SK-N-SH (cell line): Measurements from ENCODE around the gene MAP2K7. TPM values are rescaled to one million over a fixed set of nuclear protein-coding genes. Genes with fewer than 3 reads are reported as not detected.

ENCODE experiments used
- CTCF ChIA-PET: fragments of 300-600, 350-600 bp; formaldehyde crosslinking; extraction: SDS; loops from one replicate; lab custom pipeline; 2021; lab: Yijun Ruan, JAX
- POLR2A ChIA-PET: fragments of 350-600 bp; sonication (Branson Sonifier 250); formaldehyde crosslinking; extraction: SDS; loops from one replicate; lab custom pipeline; 2020; ENCODE audit warnings: antibody characterized with exemption, inconsistent platforms; lab: Yijun Ruan, JAX
- DNase-seq: peaks from one replicate; pipeline ENCODE4 v3.0.0; 2012
- H2AFZ ChIP-seq: fragments of 200-600 bp; sonication (generic); 2 replicates; pipeline ENCODE4 v1.8.1; 2016; ENCODE audit warnings: antibody characterized with exemption, mild to moderate bottlenecking, low read depth
- H3F3A ChIP-seq: fragments of 200-600 bp; sonication (generic); replicated peaks from 2 replicates; pipeline ENCODE3; 2016; ENCODE audit warnings: antibody characterized with exemption, mild to moderate bottlenecking; ENCODE audit not compliant: insufficient read depth
- H3K27ac ChIP-seq, 2 experiments: fragments of 200-500 bp in 1 of 2; fragments of 200-600 bp in 1 of 2; sonication (Bioruptor generic) in 1 of 2; sonication (generic), shearing (Covaris generic) in 1 of 2; 2 replicates each; pipeline versions ENCODE4 v1.5.1 to v1.6.1; 2014 to 2016; ENCODE audit warnings: low read depth in 2 of 2, inconsistent platforms in 1 of 2, low read length in 1 of 2, mild to moderate bottlenecking in 1 of 2, mixed read lengths in 1 of 2
- H3K27me3 ChIP-seq: fragments of 200-600 bp; sonication (generic), shearing (Covaris generic); 2 replicates; pipeline ENCODE4 v1.6.1; 2016; ENCODE audit warnings: mixed run types; ENCODE audit not compliant: insufficient read depth
- H3K36me3 ChIP-seq, 2 experiments: fragments of 200-500 bp in 1 of 2; fragments of 200-600 bp in 1 of 2; sonication (Bioruptor generic) in 1 of 2; sonication (generic) in 1 of 2; replicated peaks in 1 of 2; 2 replicates each; pipeline versions ENCODE3 to v1.5.1; 2014 to 2016; ENCODE audit warnings: low read length in 1 of 2, mild to moderate bottlenecking in 1 of 2; ENCODE audit not compliant: insufficient read depth in 2 of 2, control insufficient read depth in 1 of 2
- H3K4me1 ChIP-seq, 2 experiments: fragments of 200-500 bp in 1 of 2; fragments of 200-600 bp in 1 of 2; sonication (Bioruptor generic) in 1 of 2; sonication (generic), shearing (Covaris generic) in 1 of 2; 2 replicates each; pipeline versions ENCODE4 v1.5.1 to v1.6.1; 2014 to 2016; ENCODE audit warnings: low read depth in 1 of 2, low read length in 1 of 2, mixed run types in 1 of 2; ENCODE audit not compliant: insufficient read depth in 2 of 2, control insufficient read depth in 1 of 2
- H3K4me2 ChIP-seq: fragments of 200-600 bp; sonication (generic), shearing (Covaris generic); 2 replicates; pipeline ENCODE4 v1.6.1; 2017; ENCODE audit warnings: mixed run types
- H3K4me3 ChIP-seq, 2 experiments: fragments of 200-500 bp in 1 of 2; fragments of 200-600 bp in 1 of 2; sonication (Bioruptor generic) in 1 of 2; sonication (generic), shearing (Covaris generic) in 1 of 2; 2 replicates each; pipeline versions ENCODE4 v1.5.1 to v1.8.1; 2014 to 2016; ENCODE audit warnings: low read depth in 2 of 2, inconsistent platforms in 1 of 2, low read length in 1 of 2, mild to moderate bottlenecking in 1 of 2, mixed read lengths in 1 of 2, moderate library complexity in 1 of 2
- H3K79me2 ChIP-seq: fragments of 200-600 bp; sonication (generic); 2 replicates; pipeline ENCODE4 v1.8.1; 2017; ENCODE audit warnings: mild to moderate bottlenecking; ENCODE audit not compliant: insufficient read depth
- H3K9ac ChIP-seq: fragments of 200-600 bp; sonication (generic); 2 replicates; pipeline ENCODE4 v1.6.1; 2017; ENCODE audit warnings: mixed run types
- H3K9me2 ChIP-seq: fragments of 200-600 bp; sonication (generic); 2 replicates; pipeline ENCODE4 v1.6.1; 2017; ENCODE audit warnings: mixed run types
- H3K9me3 ChIP-seq: fragments of 200-600 bp; sonication (generic); 2 replicates; pipeline ENCODE4 v1.6.1; 2017; ENCODE audit warnings: mixed run types, mild to moderate bottlenecking, moderate library complexity
- H4K20me1 ChIP-seq: fragments of 200-600 bp; sonication (generic); 2 replicates; pipeline ENCODE4 v1.6.1; 2017; ENCODE audit warnings: mild to moderate bottlenecking, mixed run types; ENCODE audit not compliant: insufficient read depth
- CHD2 ChIP-seq: fragments of 150-350 bp; IDR thresholded peaks from 2 replicates; pipeline ENCODE4 v1.6.1; 2018; ENCODE audit warnings: low read length; ENCODE audit not compliant: partially characterized antibody
- CTCF ChIP-seq: fragments of 200-600 bp; sonication (generic); IDR thresholded peaks from 2 replicates; pipeline ENCODE4 v1.6.1; 2017; ENCODE audit warnings: antibody characterized with exemption, mild to moderate bottlenecking, moderate library complexity
- EP300 ChIP-seq, 2 experiments: IDR thresholded peaks; 2 replicates each; pipeline versions ENCODE4 v1.4.0 to v1.6.1; 2012; ENCODE audit warnings: borderline replicate concordance in 1 of 2, low read depth in 1 of 2, low read length in 1 of 2
- EZH2phosphoT487 ChIP-seq: fragments of 200-600 bp; sonication (generic); IDR thresholded peaks from 2 replicates; pipeline ENCODE4 v1.6.1; 2017; ENCODE audit warnings: low read depth, mixed run types, mild to moderate bottlenecking, antibody characterized with exemption, moderate library complexity, borderline replicate concordance
- FOXJ3 ChIP-seq: sonication (generic); formaldehyde crosslinking; IDR thresholded peaks from 2 replicates; pipeline ENCODE4 v1.5.1; 2020; ENCODE audit warnings: mild to moderate bottlenecking, missing genetic modification reagents
- GATA2 ChIP-seq: sonication (generic); formaldehyde crosslinking; IDR thresholded peaks from 2 replicates; pipeline ENCODE4 v1.5.0; 2020; ENCODE audit warnings: mild to moderate bottlenecking, missing genetic modification reagents
- MAX ChIP-seq: IDR thresholded peaks from 2 replicates; pipeline ENCODE4 v1.4.0; 2012; ENCODE audit warnings: low read depth
- MEF2A ChIP-seq: IDR thresholded peaks from 2 replicates; pipeline ENCODE4 v1.4.0; 2012; ENCODE audit warnings: low read depth, borderline replicate concordance
- NRF1 ChIP-seq: IDR thresholded peaks from 2 replicates; pipeline ENCODE4 v1.6.1; 2012; ENCODE audit warnings: low read depth, mild to moderate bottlenecking, low read length
- POLR2AphosphoS5 ChIP-seq: IDR thresholded peaks from 2 replicates; pipeline ENCODE4 v1.6.1; 2012; ENCODE audit warnings: low read depth, low read length
- RAD21 ChIP-seq: IDR thresholded peaks from 2 replicates; pipeline ENCODE4 v1.6.1; 2012; ENCODE audit warnings: mild to moderate bottlenecking, low read length
- RCOR1 ChIP-seq: fragments of 150-350 bp; IDR thresholded peaks from 2 replicates; pipeline ENCODE4 v1.6.1; 2017; ENCODE audit warnings: antibody characterized with exemption, low read length
- RFX5 ChIP-seq: IDR thresholded peaks from 2 replicates; pipeline ENCODE4 v1.6.1; 2012; ENCODE audit warnings: mild to moderate bottlenecking, improper control_type of control experiment, low read length
- TAF1 ChIP-seq: IDR thresholded peaks from 2 replicates; pipeline ENCODE4 v1.6.1; 2012; ENCODE audit warnings: low read depth, mild to moderate bottlenecking, low read length, moderate library complexity, borderline replicate concordance
- TCF12 ChIP-seq: IDR thresholded peaks from 2 replicates; pipeline ENCODE4 v1.4.0; 2012
- USF1 ChIP-seq: IDR thresholded peaks from 2 replicates; pipeline ENCODE4 v1.4.0; 2012; ENCODE audit warnings: low read depth, borderline replicate concordance
- WGBS: methylation state at CpG from one replicate; pipeline ENCODE4 v1.1.6; 2017; ENCODE audit warnings: low lambda C conversion rate; 5-methylcytosine and 5-hydroxymethylcytosine counted together
- polyA plus RNA-seq, 3 experiments: library from polyadenylated mRNA; depleted of rRNA; stranded (reverse); fragments of >200 nt; gene quantifications; 2 replicates each; pipeline ENCODE4 v1.2.3, GENCODE V29; 2012
- TF ChIP-seq, protein P1 (sequence below): IDR thresholded peaks from 2 replicates; pipeline ENCODE4; 2012

Gene MAP2K7
- polyA plus RNA-seq, 1 of the 3 experiments (the other 2 are of a cell fraction) = 13.0 TPM

- H3K79me2 ChIP-seq = no peaks in the 10 kb centered on the region
- no peak overlapping the region for H2AFZ ChIP-seq
- WGBS = 52% methylated on average over 39 of the region's 53 CpGs
- CTCF ChIA-PET = interaction anchor here (1.1 to 1.6 kb wide), 4 partner anchors 12 to 54 kb away, joined by 3 to 5 read pairs (median 4); no protein-coding TSS in a partner anchor
- TF ChIP-seq CHD2 = no peak
- TF ChIP-seq TCF12 = no peak
- no peak for TF ChIP-seq GATA2 (CRISPR knock-in tag)
- no peak for TF ChIP-seq RAD21
- TF ChIP-seq RFX5 = no peak
- TF ChIP-seq NRF1 = no peak
- peak overlapping the region; percentile 78 for H3K4me2 ChIP-seq
- no peaks in the 10 kb centered on the region for H3K36me3 ChIP-seq
- peak overlapping the region; percentile 47 to 59 for H3K4me3 ChIP-seq
- H3K27me3 ChIP-seq = no peaks in the 10 kb centered on the region
- no peaks in the 10 kb centered on the region for H3K9me2 ChIP-seq
- peaks cover 14% of the 10 kb centered on the region for H3F3A ChIP-seq
- POLR2A ChIA-PET = no interaction called here
- no peak for DNase-seq
- H4K20me1 ChIP-seq = no peaks in the 10 kb centered on the region
- H3K9me3 ChIP-seq = no peaks in the 10 kb centered on the region
- H3K4me1 ChIP-seq = peaks cover 0 to 30% of the 10 kb centered on the region in 2 experiments; a peak in 2 of 4 replicates
- no peak overlapping the region for H3K9ac ChIP-seq
- peak overlapping the region in 1 of 2 experiments; percentile 76; a peak in 1 of 4 replicates for H3K27ac ChIP-seq
Measured at GRCh38 chr19:7873304-7874075, 30.2 kb upstream of the MAP2K7 start.

DNA sequence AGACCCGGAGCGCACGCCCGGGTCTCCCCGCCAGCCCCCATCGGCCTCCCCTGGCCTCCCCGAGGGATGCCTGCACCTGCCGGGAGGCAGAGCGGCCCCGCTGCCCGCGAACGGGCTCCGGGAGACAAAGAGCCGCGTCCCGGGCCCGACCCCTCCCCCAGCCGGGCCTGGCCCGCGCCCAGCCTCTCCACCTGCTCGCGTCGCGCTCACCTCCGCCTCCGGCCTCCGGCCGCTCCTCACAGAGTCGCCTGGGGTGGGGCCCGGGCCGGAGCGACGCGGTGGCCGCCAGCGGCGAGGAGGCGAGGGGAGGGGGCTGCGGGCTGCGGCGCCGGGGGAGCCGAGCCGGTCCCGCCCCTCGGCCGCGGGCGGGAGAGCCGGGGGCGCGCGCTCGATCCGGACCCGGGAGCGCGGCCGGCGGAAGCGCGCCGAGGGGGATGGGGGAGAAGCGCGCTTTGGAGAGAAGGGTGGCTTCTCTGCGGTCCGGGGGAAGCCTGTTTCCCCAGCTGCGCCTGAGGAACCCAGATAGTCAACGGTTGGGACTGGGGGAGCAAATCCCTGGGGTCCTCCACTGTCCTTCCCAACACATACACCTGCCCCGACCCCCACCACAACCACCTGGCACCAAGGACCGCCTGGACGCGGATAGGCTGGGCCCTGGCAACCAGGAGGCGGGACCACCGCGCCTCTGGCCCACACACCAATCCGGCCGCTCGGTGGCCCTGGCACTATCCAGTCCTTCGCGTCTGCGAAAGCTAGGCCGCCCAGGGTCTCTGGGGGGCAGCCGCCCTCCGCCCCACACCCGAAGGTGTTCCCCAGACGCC, 29.4 kb upstream of the MAP2K7 start, which contains the start of gene PRR36:
Gene PRR36, minus strand, starts transcription at position 315 of the 821 bp plus-strand sequence. CDS start 701 bp downstream, outside the sequence.
- Histone ChIP-seq H3K9ac (no peak within 1 kb of the TSS), H3K9me3 (no peaks in the 10 kb centered on the region), H3F3A (peaks cover 14% of the 10 kb centered on the region), H4K20me1 (no peaks in the 10 kb centered on the region), H3K79me2 (no peaks in the 10 kb centered on the region), H3K4me3 (peak within 1 kb of the TSS; percentile 47 to 59), H3K9me2 (no peaks in the 10 kb centered on the region), H3K36me3 (no peaks in the 10 kb centered on the region), H2AFZ (no peak within 1 kb of the TSS), H3K4me2 (peak within 1 kb of the TSS; percentile 78), H3K27ac (peak within 1 kb of the TSS in 1 of 2 experiments; percentile 76; a peak in 1 of 4 replicates), H3K4me1 (peaks cover 0 to 30% of the 10 kb centered on the region in 2 experiments; a peak in 2 of 4 replicates), H3K27me3 (no peaks in the 10 kb centered on the region)
- CTCF ChIA-PET = interaction anchor here (1.0 to 1.7 kb wide), 4 partner anchors 17 to 128 kb away, joined by 4 to 5 read pairs (median 4); partner anchors contain the start of gene SNAPC2
- POLR2A ChIA-PET = interaction anchor here (0.7 to 1.2 kb wide), 3 partner anchors 12 to 47 kb away, joined by 3 to 6 read pairs (median 5); no protein-coding TSS in a partner anchor
- DNase-seq = peak; percentile 93
- WGBS = 2% methylated on average over 30 of the region's 88 CpGs
- TF ChIP-seq CTCF (no peak), RCOR1 (no peak), EZH2phosphoT487 (no peak), MAX (no peak), POLR2AphosphoS5 (no peak), TAF1 (no peak), RAD21 (0 out of 2 replicates have a peak, but pooled peaks have one; percentile 5), USF1 (no peak), MEF2A (no peak), EP300 (IDR thresholded peaks at IDR 0.05; ENCODE audit: borderline replicate concordance in 1 of 2, low read depth in 1 of 2, low read length in 1 of 2) (no peak), CHD2 (no peak), FOXJ3 (no peak)
- TF ChIP-seq, protein P1, sequence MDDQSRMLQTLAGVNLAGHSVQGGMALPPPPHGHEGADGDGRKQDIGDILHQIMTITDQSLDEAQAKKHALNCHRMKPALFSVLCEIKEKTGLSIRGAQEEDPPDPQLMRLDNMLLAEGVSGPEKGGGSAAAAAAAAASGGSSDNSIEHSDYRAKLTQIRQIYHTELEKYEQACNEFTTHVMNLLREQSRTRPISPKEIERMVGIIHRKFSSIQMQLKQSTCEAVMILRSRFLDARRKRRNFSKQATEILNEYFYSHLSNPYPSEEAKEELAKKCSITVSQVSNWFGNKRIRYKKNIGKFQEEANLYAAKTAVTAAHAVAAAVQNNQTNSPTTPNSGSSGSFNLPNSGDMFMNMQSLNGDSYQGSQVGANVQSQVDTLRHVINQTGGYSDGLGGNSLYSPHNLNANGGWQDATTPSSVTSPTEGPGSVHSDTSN = no peak
